HEK293 (cell line): ENCODE results near the gene MARK4.

Experiments
- CTCF ChIA-PET: fragments of 350-600 bp; formaldehyde crosslinking; extraction: SDS; loops from one replicate; lab custom pipeline; 2021; ENCODE audit warnings: antibody characterized with exemption; lab: Yijun Ruan, JAX
- POLR2A ChIA-PET: fragments of 300-600 bp; formaldehyde crosslinking; extraction: SDS; loops from one replicate; lab custom pipeline; 2020; ENCODE audit warnings: antibody characterized with exemption, inconsistent platforms; lab: Yijun Ruan, JAX
- H3K27ac ChIP-seq: fragments of 200-500 bp; sonication (Bioruptor generic); 2 replicates; pipeline ENCODE4 v1.5.1; 2014; ENCODE audit warnings: low read depth, low read length, control low read depth, inconsistent platforms; ENCODE audit errors: extremely low read depth
- H3K36me3 ChIP-seq, 2 experiments: fragments of 200-500 bp in 1 of 2; sonication (Bioruptor generic) in 1 of 2; 1 replicate in 1 of 2; 2 replicates in 1 of 2; pipeline ENCODE4 v1.5.1; 2014 to 2017; ENCODE audit warnings: inconsistent platforms in 2 of 2, low read length in 2 of 2; ENCODE audit not compliant: control insufficient read depth in 2 of 2, insufficient read depth in 1 of 2
- H3K4me1 ChIP-seq: fragments of 200-500 bp; sonication (Bioruptor generic); 2 replicates; pipeline ENCODE4 v1.5.1; 2014; ENCODE audit warnings: mild to moderate bottlenecking, low read length, inconsistent platforms; ENCODE audit not compliant: control insufficient read depth, insufficient read depth
- H3K4me3 ChIP-seq: 2 replicates; pipeline ENCODE4 v1.5.1; 2011; ENCODE audit warnings: low read depth, mild to moderate bottlenecking, control low read depth, low read length, moderate library complexity
- H3K9me3 ChIP-seq: fragments of 200-500 bp; sonication (Bioruptor generic); 2 replicates; pipeline ENCODE4 v1.5.1; 2014; ENCODE audit warnings: low read depth, low read length, inconsistent platforms; ENCODE audit not compliant: control insufficient read depth, insufficient read depth
- BCL11B ChIP-seq: fragments of 450-650 bp; formaldehyde crosslinking; IDR thresholded peaks from 2 replicates; pipeline ENCODE4 v1.5.1; 2016; ENCODE audit warnings: low read depth, missing biosample characterization, missing genetic modification characterization
- FEZF1 ChIP-seq: fragments of 450-650 bp; formaldehyde crosslinking; IDR thresholded peaks from 2 replicates; pipeline ENCODE4 v1.5.1; 2016; ENCODE audit warnings: missing biosample characterization, missing genetic modification characterization
- GLIS1 ChIP-seq: fragments of 450-650 bp; formaldehyde crosslinking; IDR thresholded peaks from 2 replicates; pipeline ENCODE4 v1.5.1; 2016; ENCODE audit warnings: missing biosample characterization, missing genetic modification characterization
- GLIS2 ChIP-seq: fragments of 450-650 bp; formaldehyde crosslinking; IDR thresholded peaks from 2 replicates; pipeline ENCODE4 v1.5.1; 2016; ENCODE audit warnings: missing biosample characterization, missing genetic modification characterization
- KLF17 ChIP-seq: fragments of 450-650 bp; formaldehyde crosslinking; IDR thresholded peaks from 2 replicates; pipeline ENCODE4 v1.5.1; 2016; ENCODE audit warnings: missing biosample characterization, missing genetic modification characterization
- PATZ1 ChIP-seq: fragments of 450-650 bp; formaldehyde crosslinking; IDR thresholded peaks from 2 replicates; pipeline ENCODE4 v1.5.1; 2016; ENCODE audit warnings: missing biosample characterization, missing genetic modification characterization
- ZFHX2 ChIP-seq: fragments of 450-650 bp; formaldehyde crosslinking; conservative IDR thresholded peaks from 2 replicates; pipeline ENCODE4 v1.5.1; 2016; ENCODE audit warnings: missing biosample characterization, missing genetic modification characterization
- ZNF112 ChIP-seq: fragments of 450-650 bp; formaldehyde crosslinking; IDR thresholded peaks from 2 replicates; pipeline ENCODE4 v1.5.0; 2017; ENCODE audit warnings: missing biosample characterization, missing genetic modification characterization
- ZNF157 ChIP-seq: fragments of 450-650 bp; formaldehyde crosslinking; IDR thresholded peaks from 2 replicates; pipeline ENCODE4 v1.5.1; 2016; ENCODE audit warnings: missing biosample characterization, missing genetic modification characterization
- ZNF248 ChIP-seq: fragments of 450-650 bp; formaldehyde crosslinking; IDR thresholded peaks from 2 replicates; pipeline ENCODE4 v1.5.1; 2017; ENCODE audit warnings: missing biosample characterization, missing genetic modification characterization
- ZNF302 ChIP-seq: fragments of 450-650 bp; formaldehyde crosslinking; IDR thresholded peaks from 2 replicates; pipeline ENCODE4 v1.5.1; 2016; ENCODE audit warnings: missing biosample characterization, missing genetic modification characterization, low read depth
- ZNF324 ChIP-seq: fragments of 450-650 bp; formaldehyde crosslinking; IDR thresholded peaks from 2 replicates; pipeline ENCODE4 v1.5.1; 2016; ENCODE audit warnings: missing biosample characterization, missing genetic modification characterization
- ZNF335 ChIP-seq: fragments of 450-650 bp; formaldehyde crosslinking; conservative IDR thresholded peaks from 2 replicates; pipeline ENCODE4 v1.5.1; 2016; ENCODE audit warnings: missing biosample characterization, missing genetic modification characterization
- ZNF510 ChIP-seq: fragments of 450-650 bp; formaldehyde crosslinking; IDR thresholded peaks from 2 replicates; pipeline ENCODE4 v1.5.1; 2018; ENCODE audit warnings: mild to moderate bottlenecking, missing genetic modification characterization, missing biosample characterization; ENCODE audit not compliant: insufficient replicate concordance
- ZNF514 ChIP-seq: fragments of 450-650 bp; formaldehyde crosslinking; IDR thresholded peaks from 2 replicates; pipeline ENCODE4 v1.5.1; 2016; ENCODE audit warnings: missing biosample characterization, missing genetic modification characterization
- ZNF518A ChIP-seq: fragments of 450-650 bp; formaldehyde crosslinking; conservative IDR thresholded peaks from 2 replicates; pipeline ENCODE4 v1.5.1; 2016; ENCODE audit warnings: low read depth, missing biosample characterization, missing genetic modification characterization
- ZNF548 ChIP-seq: fragments of 450-650 bp; formaldehyde crosslinking; IDR thresholded peaks from 2 replicates; pipeline ENCODE4 v1.5.1; 2016; ENCODE audit warnings: missing biosample characterization, missing genetic modification characterization
- ZNF560 ChIP-seq: fragments of 450-650 bp; formaldehyde crosslinking; IDR thresholded peaks from 2 replicates; pipeline ENCODE4 v1.5.1; 2017; ENCODE audit warnings: missing biosample characterization, missing genetic modification characterization, borderline replicate concordance
- ZNF580 ChIP-seq: fragments of 450-650 bp; formaldehyde crosslinking; IDR thresholded peaks from 2 replicates; pipeline ENCODE4 v1.5.1; 2016; ENCODE audit warnings: missing biosample characterization, missing genetic modification characterization
- ZNF626 ChIP-seq: fragments of 450-650 bp; sonication (Bioruptor Pico); formaldehyde crosslinking; IDR thresholded peaks from 2 replicates; pipeline ENCODE4 v1.5.1; 2018; ENCODE audit warnings: missing biosample characterization, missing genetic modification characterization, inconsistent platforms
- ZNF660 ChIP-seq: fragments of 450-650 bp; IDR thresholded peaks from 2 replicates; pipeline ENCODE4 v1.5.1; 2018; ENCODE audit warnings: missing biosample characterization, mild to moderate bottlenecking, missing genetic modification characterization
- ZNF747 ChIP-seq: fragments of 450-650 bp; formaldehyde crosslinking; IDR thresholded peaks from 2 replicates; pipeline ENCODE4 v1.5.1; 2016; ENCODE audit warnings: missing biosample characterization, missing genetic modification characterization
- ZNF791 ChIP-seq: fragments of 450-650 bp; formaldehyde crosslinking; IDR thresholded peaks from 2 replicates; pipeline ENCODE4 v1.5.1; 2016; ENCODE audit warnings: missing biosample characterization, missing genetic modification characterization
- ZSCAN23 ChIP-seq: fragments of 450-650 bp; formaldehyde crosslinking; IDR thresholded peaks from 2 replicates; pipeline ENCODE4 v1.5.1; 2016; ENCODE audit warnings: missing biosample characterization, missing genetic modification characterization

Gene MARK4

GRCh38 chr19:45322311-45322710, 71.2 kb downstream of the MARK4 start (continued):
- 0 out of 2 replicates have a peak, but pooled peaks have one; percentile 28 for TF ChIP-seq PATZ1 (tag by site-specific recombination)
- TF ChIP-seq ZNF560 (tag by site-specific recombination), result no peak
- TF ChIP-seq, all 188 proteins: peak for 7

- H3K4me3 ChIP-seq, result no peak within 1 kb of the TSS
Measured at GRCh38 chr19:45322744-45323281, 71.7 kb downstream of the MARK4 start, which contains the start of gene CKM. Gene CKM, minus strand, starts transcription at chr19:45322875. Its CDS starts 3,162 bp downstream, at chr19:45319713.

GRCh38 chr19:45323671-45324081, 72.6 kb downstream of the MARK4 start:
- H3K27ac ChIP-seq, result no peak overlapping the region
- POLR2A ChIA-PET, result no interaction called here
- CTCF ChIA-PET, result interaction anchor here (0.6 kb wide), 1 partner anchor 79 kb away, joined by 3 read pairs; no protein-coding TSS in a partner anchor
- no peaks in the 10 kb centered on the region for H3K9me3 ChIP-seq
- H3K4me1 ChIP-seq, result no peaks in the 10 kb centered on the region
- TF ChIP-seq ZNF518A (tag by site-specific recombination) (no peak), ZNF791 (tag by site-specific recombination) (no peak), KLF17 (tag by site-specific recombination) (no peak), ZSCAN23 (tag by site-specific recombination) (no peak), ZNF626 (tag by site-specific recombination) (no peak), ZNF747 (tag by site-specific recombination) (no peak), ZNF157 (tag by site-specific recombination) (no peak), ZNF580 (tag by site-specific recombination) (no peak), ZNF324 (tag by site-specific recombination) (no peak)
- TF ChIP-seq, all 188 proteins: peak for 0
- Histone ChIP-seq H3K4me3 (no peak overlapping the region), H3K36me3 (no peaks in the 10 kb centered on the region)

More at GRCh38 chr19:45322744-45323281, 71.7 kb downstream of the MARK4 start, which contains the start of gene CKM:
- ChIA-PET POLR2A (no interaction called here), CTCF (no interaction called here)
- Histone ChIP-seq H3K9me3 (no peaks in the 10 kb centered on the region), H3K27ac (no peak within 1 kb of the TSS; the same call in 1 of the 2 replicates), H3K4me1 (no peaks in the 10 kb centered on the region), H3K36me3 (no peaks in the 10 kb centered on the region)
- TF ChIP-seq ZNF510 (tag by site-specific recombination) (no peak), ZNF514 (tag by site-specific recombination) (no peak), GLIS2 (tag by site-specific recombination) (0 out of 2 replicates have a peak, but pooled peaks have one; percentile 16), ZNF548 (tag by site-specific recombination) (no peak), BCL11B (no peak), ZNF112 (tag by site-specific recombination) (no peak), PATZ1 (tag by site-specific recombination) (0 out of 2 replicates have a peak, but pooled peaks have one; percentile 28), ZFHX2 (tag by site-specific recombination) (no peak), ZNF302 (tag by site-specific recombination) (no peak), GLIS1 (peak; percentile 31), FEZF1 (tag by site-specific recombination) (no peak), ZNF660 (tag by site-specific recombination) (no peak), ZNF335 (tag by site-specific recombination) (no peak), ZNF248 (tag by site-specific recombination) (no peak)
